GM18873 (cell line): Measurements from ENCODE around the gene RLN1.
"Not testable (repeated sequence)": the region's sequence is repeated elsewhere in the genome, so short reads cannot be mapped to it uniquely, and the experiment has no call there.

Experiments used
- ATAC-seq: cut with Tn5 transposase; IDR thresholded peaks from one replicate; pipeline ENCODE4 v1.9.1; 2021; ENCODE audit warnings: mild to moderate bottlenecking, moderate library complexity, moderate number of reproducible peaks; ENCODE audit not compliant: unreplicated experiment, low FRiP score

The RLN1 gene

DNA sequence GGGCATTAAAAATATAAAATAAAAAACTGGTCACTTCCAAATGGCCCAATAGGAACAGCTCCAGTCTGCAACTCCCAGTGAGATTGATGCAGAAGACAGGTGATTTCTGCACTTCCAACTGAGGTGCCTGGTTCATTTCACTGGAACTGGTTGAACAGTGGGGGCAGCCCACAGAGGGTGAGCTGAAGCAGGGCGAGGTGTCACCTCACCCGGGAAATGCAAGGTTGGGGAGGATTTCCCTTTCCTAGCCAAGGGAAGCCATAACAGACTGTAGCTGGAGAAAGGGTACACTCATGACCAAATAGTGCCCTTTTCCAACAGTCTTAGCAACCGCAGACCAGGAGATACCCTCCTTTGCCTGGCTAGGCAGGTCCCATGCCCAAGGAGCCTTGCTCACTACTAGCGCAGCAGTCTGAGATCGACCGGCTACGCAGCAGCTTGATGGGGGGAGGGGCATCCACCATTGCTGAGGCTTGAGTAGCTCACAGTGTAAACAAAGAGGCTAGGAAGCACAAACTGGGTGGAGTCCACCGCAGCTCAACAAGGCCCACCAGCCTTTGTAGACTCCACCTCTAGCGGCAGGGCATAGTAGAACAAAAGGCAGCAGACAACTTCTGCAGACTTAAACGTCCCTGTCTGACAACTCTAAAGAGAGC is 12.7 kb downstream of the RLN1 start:
- no peak for ATAC-seq

DNA sequence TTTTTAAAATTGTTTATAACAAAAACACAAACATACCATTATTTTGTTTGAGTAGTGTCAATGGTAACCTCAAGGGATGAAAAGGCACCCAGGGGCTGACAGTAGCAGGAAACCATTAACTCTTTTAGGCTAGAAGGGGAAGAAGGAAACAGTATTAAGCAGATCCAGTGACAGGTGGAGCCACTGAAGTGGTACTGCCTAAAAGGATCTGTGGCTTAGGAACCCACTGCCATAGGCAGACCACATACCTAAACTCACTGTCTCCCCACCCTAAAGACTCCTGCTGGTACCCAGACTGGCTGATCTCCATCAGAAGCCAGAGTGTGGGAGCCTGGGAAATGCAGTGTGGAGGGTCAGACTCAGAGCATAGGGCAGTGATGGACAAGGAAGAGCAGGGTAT is 13.5 kb downstream of the RLN1 start:
- ATAC-seq: no peak

DNA sequence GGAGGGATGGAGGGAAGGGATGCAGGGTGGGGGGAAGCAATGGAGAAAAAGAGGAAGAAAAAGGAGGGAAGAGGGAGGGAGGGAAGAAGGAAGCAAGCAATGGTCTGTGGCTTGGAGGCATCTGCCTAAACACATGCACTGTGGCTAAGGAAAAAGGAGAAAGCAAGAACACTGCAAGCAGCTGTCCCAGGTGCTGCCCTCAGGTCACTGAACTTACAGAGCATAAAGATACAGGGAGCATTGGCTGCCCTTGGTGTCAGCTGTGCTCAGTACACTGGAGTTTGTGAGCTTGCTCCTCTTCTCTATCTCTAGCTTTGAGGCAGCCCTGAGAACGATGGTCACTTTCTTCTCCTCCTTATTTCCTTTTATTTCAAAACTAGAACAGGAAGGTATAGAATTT is 18.1 kb downstream of the RLN1 start:
- ATAC-seq: not testable (repeated sequence)

DNA sequence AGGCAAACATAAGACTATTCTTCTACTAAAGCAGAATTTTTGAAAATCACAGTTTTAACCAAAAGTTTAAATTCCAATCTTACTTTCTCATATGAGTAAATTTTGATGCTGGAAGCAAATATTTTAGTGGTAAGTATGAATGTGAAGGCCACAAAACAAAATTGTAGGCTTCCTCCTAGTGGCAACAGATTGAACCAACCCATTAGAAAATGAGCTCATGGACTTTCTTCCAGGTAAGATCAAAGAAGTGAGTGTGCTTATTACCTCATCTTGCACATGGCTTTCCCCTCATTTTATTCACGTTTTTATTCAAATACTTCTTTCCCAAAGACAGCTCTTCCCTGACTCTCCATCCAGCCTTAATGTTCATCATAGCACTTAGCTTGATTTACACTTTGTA is 18.6 kb downstream of the RLN1 start:
- no peak for ATAC-seq

DNA sequence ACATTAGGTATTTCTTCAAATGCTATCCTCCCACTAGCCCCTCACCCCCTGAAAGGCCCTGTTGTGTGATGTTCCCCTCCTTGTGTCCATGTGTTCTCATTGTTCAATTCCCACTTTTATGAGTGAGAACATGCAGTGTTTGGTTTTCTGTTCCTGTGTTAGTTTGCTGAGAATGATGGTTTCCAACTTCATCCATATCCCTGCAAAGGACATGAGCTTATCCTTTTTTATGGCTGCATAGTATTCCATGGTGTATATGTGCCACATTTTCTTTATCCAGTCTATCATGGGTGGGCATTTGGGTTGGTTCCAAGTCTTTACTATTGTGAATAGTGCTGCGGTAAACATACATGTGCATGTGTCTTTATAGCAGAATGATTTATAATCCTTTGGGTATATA is 23.3 kb downstream of the RLN1 start:
- ATAC-seq: not testable (repeated sequence)

DNA sequence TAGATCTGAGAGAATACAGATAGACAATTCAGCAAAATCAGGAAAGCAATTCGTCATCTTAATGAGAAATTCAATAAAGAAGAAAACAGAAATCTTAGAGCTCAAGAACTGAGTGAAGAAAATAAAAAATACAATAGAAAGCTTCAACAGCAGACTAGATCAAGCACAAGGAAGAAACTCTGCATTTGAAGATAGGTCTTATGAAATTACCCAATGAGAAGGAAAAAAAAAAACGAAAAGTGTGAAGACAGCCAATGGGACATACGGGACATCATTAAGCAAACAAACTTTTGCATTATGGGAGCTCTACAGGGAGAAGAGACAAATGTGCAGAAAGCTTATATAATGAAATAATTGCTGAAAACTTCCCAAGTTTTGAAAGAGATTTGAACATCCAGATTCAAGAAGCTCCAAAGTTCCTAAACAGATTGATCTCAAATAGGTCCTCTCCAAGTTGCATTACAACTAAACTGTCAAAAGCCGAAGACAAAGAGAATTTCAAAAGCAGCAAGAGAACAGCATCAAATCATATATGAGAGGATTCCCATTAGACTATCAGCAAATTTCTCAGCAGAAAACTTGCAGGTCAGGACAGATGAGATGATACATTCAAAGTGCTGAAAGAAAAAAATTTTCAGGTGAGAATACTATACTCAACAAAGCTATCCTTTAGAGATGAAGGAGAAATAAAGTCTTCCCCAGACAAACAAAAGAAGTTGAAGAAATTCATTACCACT is 24.3 kb downstream of the RLN1 start:
- ATAC-seq: no peak

DNA sequence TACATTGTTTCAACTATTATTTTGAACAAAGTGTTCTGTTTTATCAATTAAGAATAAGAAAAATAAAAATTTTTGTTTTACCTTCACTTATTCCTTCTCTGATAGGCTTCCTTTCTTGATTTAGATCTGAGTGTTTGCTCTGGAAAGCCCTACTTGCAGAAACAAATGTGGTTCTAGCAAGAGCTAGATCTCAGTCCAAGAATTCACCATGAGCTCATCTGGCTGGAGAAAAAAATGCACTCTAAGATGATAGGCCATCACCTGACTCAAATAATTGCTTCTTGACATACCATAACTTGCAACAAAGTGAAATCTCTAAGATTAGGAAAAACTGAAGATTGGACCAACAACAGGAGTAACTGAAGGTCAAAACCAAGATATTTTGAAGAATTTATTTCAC is 28.8 kb downstream of the RLN1 start:
- no peak for ATAC-seq

DNA sequence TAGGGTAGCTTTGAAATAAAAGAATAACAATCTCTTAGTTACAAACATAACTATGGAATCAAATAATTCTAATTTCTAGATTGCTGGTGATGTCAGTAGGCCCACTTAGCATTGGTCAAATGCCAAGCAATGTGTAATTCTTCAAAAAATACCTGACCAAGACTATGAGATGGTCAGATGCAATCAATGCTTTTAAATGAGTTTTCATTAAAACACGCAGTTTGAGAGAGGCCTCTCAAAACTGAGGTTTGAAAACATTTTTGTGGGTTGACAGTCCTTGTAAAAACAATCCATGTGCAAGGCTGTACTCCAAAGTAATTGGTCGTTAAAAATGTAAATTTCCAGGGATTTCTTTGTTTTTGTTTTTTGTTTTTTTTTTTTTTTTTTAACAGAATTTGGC is 33.9 kb downstream of the RLN1 start:
- ATAC-seq: no peak

DNA sequence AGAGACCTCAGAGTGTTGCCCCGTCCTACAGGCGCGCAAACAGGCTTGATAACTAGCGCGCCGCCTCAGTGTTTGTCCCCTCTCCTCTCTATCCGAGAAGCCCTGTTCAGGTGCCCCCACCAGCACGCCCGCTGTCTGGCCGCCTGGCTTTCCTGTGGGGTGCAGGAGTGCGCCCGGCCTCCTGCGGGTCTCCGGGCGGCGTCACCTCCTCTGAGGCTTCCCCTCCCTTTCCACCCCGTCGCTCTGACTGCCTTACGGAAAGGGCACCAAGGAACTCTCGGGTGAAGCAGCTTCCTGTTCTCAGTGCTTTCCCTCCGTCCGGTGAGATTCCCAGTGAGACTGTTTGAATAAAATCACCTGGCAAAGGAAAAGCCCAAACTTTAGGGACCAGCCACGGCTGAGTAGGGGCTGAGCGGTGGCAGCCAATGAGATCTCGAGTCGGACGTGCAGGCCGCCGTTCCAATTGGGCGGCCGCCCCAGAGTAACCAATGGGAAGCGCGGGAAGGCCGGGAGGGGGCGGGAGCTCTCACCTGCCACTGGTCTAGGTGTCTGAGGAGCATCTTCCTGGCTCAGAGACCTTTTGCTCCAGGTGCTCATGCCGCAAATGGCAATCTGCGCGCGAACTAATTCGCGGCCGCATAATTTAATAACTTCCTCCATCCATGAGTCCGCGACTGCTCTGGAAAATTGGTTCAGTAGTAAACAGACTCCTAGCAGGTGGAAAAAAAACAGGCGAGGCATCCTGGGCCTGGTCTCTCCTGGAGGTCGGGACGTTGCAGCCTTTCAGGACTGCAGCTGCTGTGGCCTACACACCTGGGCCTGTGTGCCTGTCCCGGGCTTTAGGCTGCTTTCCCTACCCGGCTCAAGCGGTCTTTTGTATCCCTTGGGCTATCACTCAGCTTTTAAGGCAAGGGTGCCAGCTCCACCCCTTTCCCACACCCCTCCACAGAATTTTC is 35.6 kb downstream of the RLN1 start, which contains the start of gene RLN2:
Gene RLN2, minus strand, starts transcription at position 877 of the 956 bp plus-strand sequence. Its CDS starts 136 bp downstream, at position 741.
- ATAC-seq: peak; percentile 97

DNA sequence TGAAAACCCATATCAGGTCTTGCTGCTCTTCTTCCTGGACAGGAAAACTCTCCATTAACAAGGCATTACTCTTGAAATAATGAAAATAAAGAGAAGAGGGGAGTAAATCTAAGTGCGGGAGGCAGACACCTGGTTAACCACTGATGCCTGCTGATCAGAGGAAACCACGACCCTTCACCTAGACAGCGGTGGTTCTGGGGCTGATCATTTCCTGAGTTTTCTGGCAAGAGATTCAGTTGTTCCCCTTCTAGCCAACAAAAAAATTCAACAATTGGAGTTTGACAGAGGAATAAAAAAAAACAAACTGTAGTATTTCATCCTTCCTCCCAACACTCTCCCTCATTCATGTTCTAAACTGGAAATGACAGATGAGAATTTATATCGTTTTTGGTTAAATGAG is 38.1 kb downstream of the RLN1 start:
- ATAC-seq: no peak

DNA sequence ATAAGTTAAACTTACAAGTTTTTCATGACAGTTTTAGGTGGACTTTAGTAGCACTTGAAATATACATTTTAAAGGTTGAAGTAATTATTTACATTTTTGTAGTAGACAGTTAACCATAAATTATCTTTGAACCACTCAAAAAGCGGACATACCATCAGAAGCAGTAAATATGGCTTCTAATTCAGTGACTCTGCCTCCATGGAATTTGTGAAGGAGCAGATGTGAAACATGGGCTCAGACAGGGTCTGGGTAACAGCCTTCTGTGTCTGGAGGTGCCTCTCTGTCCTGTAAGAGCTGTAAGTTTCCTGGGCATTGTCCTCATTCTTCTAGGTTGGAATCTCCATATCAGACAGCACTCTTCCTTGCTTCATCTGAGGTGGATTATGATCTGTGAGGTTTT is 47.5 kb downstream of the RLN1 start:
- no peak for ATAC-seq

DNA sequence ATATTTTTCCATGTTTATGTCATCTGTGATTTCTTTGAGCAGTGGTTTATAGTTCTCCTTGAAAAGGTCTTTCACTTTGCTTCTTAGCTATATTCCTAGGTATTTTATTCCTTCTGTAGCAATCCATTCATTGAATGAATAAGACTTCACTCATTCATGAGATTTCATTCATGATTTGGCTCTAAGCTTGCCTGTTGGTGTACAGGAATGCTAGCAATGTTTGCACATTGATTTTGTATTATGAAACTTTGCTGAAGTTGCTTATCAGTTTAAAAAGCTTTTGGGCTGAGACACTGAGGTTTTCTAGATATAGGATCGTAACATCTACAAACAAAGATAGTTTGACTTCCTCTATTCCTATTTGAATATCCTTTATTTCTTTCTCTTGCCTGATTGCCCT is 51.1 kb downstream of the RLN1 start:
- ATAC-seq: no peak

DNA sequence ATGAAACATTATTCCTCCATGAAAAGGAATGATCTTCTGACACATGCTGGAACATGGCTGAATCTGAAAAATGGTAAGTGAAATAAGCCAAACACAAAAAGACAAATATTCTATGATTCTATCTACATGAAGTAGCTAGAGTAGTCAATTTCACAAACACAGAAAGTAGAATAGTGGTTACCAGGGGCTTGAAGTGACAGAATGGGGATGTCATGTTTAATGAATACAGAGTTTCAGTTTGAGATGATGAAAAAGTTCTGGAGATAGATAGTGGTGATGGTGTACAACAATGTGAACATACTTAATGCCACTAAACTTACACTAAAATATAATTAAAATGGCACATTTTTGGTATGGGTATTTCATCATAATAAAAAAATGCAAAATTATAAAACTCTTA is 53.4 kb downstream of the RLN1 start:
- ATAC-seq: no peak
